Heart left ventricle (tissue), 16 donors: ENCODE measurements around the gene SORL1. TPM values are rescaled to one million over a fixed set of nuclear protein-coding genes. Genes with fewer than 3 reads are reported as not detected.

Experiments used
- ATAC-seq, 4 donors: fragments of 200-7000 bp; cut with Tn5 transposase; one replicate each; pipeline ENCODE4 v1.9.1; 2020 to 2022; ENCODE audit warnings: moderate library complexity in 4 of 4, mild to moderate bottlenecking in 3 of 4, moderate number of reproducible peaks in 1 of 4
- DNase-seq, 5 donors: peaks; one replicate each; pipeline ENCODE4 v3.0.0-alpha.2; 2020
- H3K27ac ChIP-seq, 12 donors: fragments of 200-600 bp; sonication (generic) in 4 of 12; one replicate each; pipeline versions ENCODE4 v1.5.0 to v1.8.0; 2016 to 2022; ENCODE audit warnings: mild to moderate bottlenecking in 2 of 12
- H3K27me3 ChIP-seq, 9 donors: fragments of 200-600 bp; sonication (generic) in 2 of 9; one replicate each; pipeline versions ENCODE4 v1.5.1 to v1.8.0; 2016 to 2022; ENCODE audit warnings: mild to moderate bottlenecking in 3 of 9
- H3K36me3 ChIP-seq, 9 donors: fragments of 200-600 bp; sonication (generic) in 2 of 9; one replicate each; pipeline versions ENCODE4 v1.5.0 to v1.8.0; 2018 to 2022; ENCODE audit warnings: mild to moderate bottlenecking in 2 of 9
- H3K4me1 ChIP-seq, 12 donors: fragments of 200-600 bp; sonication (generic) in 4 of 12; one replicate each; pipeline versions ENCODE4 v1.5.0 to v1.8.0; 2016 to 2022; ENCODE audit warnings: mild to moderate bottlenecking in 3 of 12
- H3K4me3 ChIP-seq, 12 donors: fragments of 200-600 bp; sonication (generic) in 4 of 12; one replicate each; pipeline versions ENCODE4 v1.5.0 to v1.8.0; 2017 to 2022; ENCODE audit warnings: mild to moderate bottlenecking in 9 of 12, moderate library complexity in 4 of 12
- H3K9me3 ChIP-seq, 12 donors: fragments of 200-600 bp; sonication (generic) in 4 of 12; one replicate each; pipeline versions ENCODE4 v1.5.0 to v1.8.0; 2016 to 2022; ENCODE audit warnings: mild to moderate bottlenecking in 1 of 12
- POLR2A ChIP-seq, 2 donors: fragments of 450-650 bp; IDR thresholded peaks; one replicate each; pipeline ENCODE4 v1.6.1; 2017; ENCODE audit warnings: antibody characterized with exemption in 2 of 2, mild to moderate bottlenecking in 2 of 2, moderate library complexity in 2 of 2
- WGBS, 4 donors: extraction: QIAGEN DNeasy Blood & Tissue Kit in 2 of 4; methylation state at CpG; one replicate each; pipeline versions ENCODE4 v1.1.5 to v1.1.7; 2013 to 2018; 5-methylcytosine and 5-hydroxymethylcytosine counted together
- intact Hi-C, 10 donors: fragments of 100-400 bp; cut with DNase I; formaldehyde crosslinking; loops; one replicate each; pipeline versions ENCODE4 v1.11.1 to v1.14.2; 2022
- polyA plus RNA-seq, 2 donors: library from polyadenylated mRNA; stranded (reverse); fragments of 200-250 nt; gene quantifications; one replicate each; pipeline ENCODE4 v1.2.3, GENCODE V29; 2013
- total RNA-seq, 9 donors: library from RNA; depleted of rRNA in 2 of 9; stranded (reverse); fragments of >200 nt in 2 of 9; fragmentation: NEBNext Ultra II Directional in 3 of 9; extraction: Animal tissue kit (Norgen Biotek cat#: 25700) in 3 of 9; gene quantifications; one replicate each; pipeline versions ENCODE4 v1.1.0 to v1.2.4, GENCODE V29; 2016 to 2023
- TF ChIP-seq, protein P1 (sequence below), 12 donors: fragments of 200-600 bp; sonication (generic) in 4 of 12; IDR thresholded peaks; one replicate each; pipeline versions ENCODE4 v1.5.0 to v1.8.0; 2018 to 2022; ENCODE audit warnings: antibody characterized with exemption in 12 of 12, mild to moderate bottlenecking in 5 of 12
- donor health status: ischemic (EF 13 %, LVEDD 7.1; RV severe dilation, severe dysfunction).
- donor health status: healthy with polysubstance abuse.
- donor health status: DM: no; HTN: yes; CAD: no.
- donor health status: DM: no; HTN: no; CAD: no.
- donor health status: ischemic (EF 25% LVEDD 6.9; RV normal size, moderate dysfunction).
- donor health status: ischemic (EF 25% LVEDD 5.7; RV mildly dilated, moderate dysfunction).
- donor health status: healthy.
- donor health status: DM: yes; HTN: yes; CAD: no.
- donor health status: ischemic (EF 35%, LVEDD 5.7; RV mildly dilated, moderate dysfunction).
- donor health status: nonischemic (EF 11% LVEDD 7.7; RV severe dilation, severe dysfunction).
- donor health status: DM: yes; HTN: yes; CAD: no.
- donor health status: PGD.
- donor health status: ischemic (EF 29% LVEDD 5.4; RV normal size, mild dysfunction).
- donor health status: nonischemic (EF 23%, LVEDD 6.1; RV moderate dilation, normal function).

Gene SORL1
- total and polyA plus RNA-seq, 11 donors, result 0.72 to 20.5 (median 5.2) TPM

DNA sequence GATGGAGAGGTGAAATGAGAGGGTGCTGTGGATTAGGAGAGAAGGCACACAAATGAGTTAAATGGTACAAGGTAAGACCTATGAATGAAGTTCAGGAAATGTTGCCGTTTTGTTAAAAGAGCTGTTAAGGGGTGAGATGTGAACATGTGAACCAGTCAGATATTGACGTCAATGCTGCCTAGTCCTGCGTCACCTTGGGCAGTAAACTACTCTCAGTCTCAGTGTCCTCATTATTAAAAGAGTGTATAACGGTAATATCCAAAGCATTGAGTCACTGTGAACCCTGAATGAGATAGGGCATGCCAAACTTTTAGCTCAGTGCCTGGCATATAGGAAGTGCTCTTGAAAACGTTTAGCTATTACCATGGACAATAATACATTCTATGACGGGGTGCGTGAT is 33.1 kb downstream of the SORL1 start:
- no peak for ATAC-seq
- intact Hi-C loops, result no loop called here
- H3K27ac ChIP-seq, result no peak overlapping the region

DNA sequence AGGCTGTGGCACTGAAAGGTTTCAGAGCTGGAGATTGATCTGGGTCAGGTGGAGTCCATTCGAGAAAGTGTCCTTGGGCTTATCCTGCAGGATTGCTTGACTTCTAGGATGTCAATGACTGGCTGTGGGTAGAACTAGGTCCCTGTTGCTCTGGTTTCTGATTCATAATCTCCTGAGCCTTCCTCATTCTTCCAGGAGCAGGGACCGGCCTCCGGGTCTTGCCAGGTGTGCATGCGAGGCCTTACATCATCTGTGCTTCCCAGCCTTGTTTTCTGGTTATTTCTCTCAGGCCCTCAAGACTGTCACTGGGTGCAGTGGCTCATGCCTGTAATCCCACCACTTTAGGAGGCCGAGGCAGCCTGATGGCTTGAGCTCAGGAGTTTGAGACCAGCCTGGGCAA is 33.9 kb downstream of the SORL1 start:
- WGBS, 4 donors, result 86 to 95% (median 93%) methylated on average over 5 of the region's 5 CpGs
- peaks cover 0 to 27% (median 0%) of the 10 kb centered on the region in 12 donors for H3K4me1 ChIP-seq
- no peaks in the 10 kb centered on the region for H3K27me3 ChIP-seq
- H3K36me3 ChIP-seq, result peaks cover 0 to 19% (median 0%) of the 10 kb centered on the region in 9 donors
- H3K4me3 ChIP-seq, result no peak overlapping the region
- intact Hi-C loops, result no loop called here
- ATAC-seq (no peak), DNase-seq (no peak)
- H3K9me3 ChIP-seq, result no peaks in the 10 kb centered on the region
- no peak for TF ChIP-seq POLR2A (IDR thresholded peaks at IDR 0.05)
- TF ChIP-seq, protein P1, sequence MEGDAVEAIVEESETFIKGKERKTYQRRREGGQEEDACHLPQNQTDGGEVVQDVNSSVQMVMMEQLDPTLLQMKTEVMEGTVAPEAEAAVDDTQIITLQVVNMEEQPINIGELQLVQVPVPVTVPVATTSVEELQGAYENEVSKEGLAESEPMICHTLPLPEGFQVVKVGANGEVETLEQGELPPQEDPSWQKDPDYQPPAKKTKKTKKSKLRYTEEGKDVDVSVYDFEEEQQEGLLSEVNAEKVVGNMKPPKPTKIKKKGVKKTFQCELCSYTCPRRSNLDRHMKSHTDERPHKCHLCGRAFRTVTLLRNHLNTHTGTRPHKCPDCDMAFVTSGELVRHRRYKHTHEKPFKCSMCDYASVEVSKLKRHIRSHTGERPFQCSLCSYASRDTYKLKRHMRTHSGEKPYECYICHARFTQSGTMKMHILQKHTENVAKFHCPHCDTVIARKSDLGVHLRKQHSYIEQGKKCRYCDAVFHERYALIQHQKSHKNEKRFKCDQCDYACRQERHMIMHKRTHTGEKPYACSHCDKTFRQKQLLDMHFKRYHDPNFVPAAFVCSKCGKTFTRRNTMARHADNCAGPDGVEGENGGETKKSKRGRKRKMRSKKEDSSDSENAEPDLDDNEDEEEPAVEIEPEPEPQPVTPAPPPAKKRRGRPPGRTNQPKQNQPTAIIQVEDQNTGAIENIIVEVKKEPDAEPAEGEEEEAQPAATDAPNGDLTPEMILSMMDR (IDR thresholded peaks at IDR 0.05), result no peak
- no peak overlapping the region for H3K27ac ChIP-seq

More for the DNA sequence above, 33.1 kb downstream of the SORL1 start:
- Histone ChIP-seq H3K27me3 (no peaks in the 10 kb centered on the region), H3K9me3 (no peaks in the 10 kb centered on the region), H3K36me3 (peaks cover 0 to 16% (median 0%) of the 10 kb centered on the region in 9 donors), H3K4me1 (peaks cover 0 to 27% (median 0%) of the 10 kb centered on the region in 12 donors), H3K4me3 (no peak overlapping the region)
- TF ChIP-seq POLR2A (IDR thresholded peaks at IDR 0.05), result no peak
- TF ChIP-seq, protein P1 (IDR thresholded peaks at IDR 0.05), result no peak
- no peak for DNase-seq
- 84 to 89% (median 86%) methylated on average over 7 of the region's 7 CpGs for WGBS, 4 donors

DNA sequence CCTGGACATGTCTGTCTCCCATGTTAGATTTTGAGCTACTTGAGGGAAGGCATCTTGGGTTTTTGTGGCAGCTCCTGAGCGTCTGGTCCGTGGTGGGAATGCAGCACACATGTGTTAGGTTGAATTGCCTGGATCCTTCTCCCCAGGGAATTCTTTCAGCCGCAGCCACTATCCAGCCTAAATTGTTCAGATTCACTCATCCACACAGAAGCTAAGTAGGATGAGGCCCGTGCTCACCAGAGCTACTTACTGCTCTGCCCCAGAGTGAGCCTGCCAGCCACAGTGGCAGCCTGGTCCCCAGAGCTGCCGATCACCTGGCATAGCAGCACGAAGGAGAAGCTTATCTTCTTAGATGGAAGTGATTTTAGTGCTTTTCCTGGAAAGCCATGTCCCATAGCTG is 35.1 kb downstream of the SORL1 start:
- intact Hi-C loops, result no loop called here
- WGBS, 4 donors, result 70 to 75% (median 75%) methylated on average over 5 to 6 of the region's 6 CpGs
- Histone ChIP-seq H3K4me3 (no peak overlapping the region), H3K4me1 (peaks cover 0 to 22% (median 0%) of the 10 kb centered on the region in 12 donors), H3K27ac (no peak overlapping the region), H3K36me3 (peaks cover 0 to 21% (median 0%) of the 10 kb centered on the region in 9 donors), H3K9me3 (no peaks in the 10 kb centered on the region), H3K27me3 (no peaks in the 10 kb centered on the region)
- ATAC-seq (no peak), DNase-seq (no peak)
- no peak for TF ChIP-seq POLR2A (IDR thresholded peaks at IDR 0.05)
- TF ChIP-seq, protein P1 (IDR thresholded peaks at IDR 0.05), result no peak

DNA sequence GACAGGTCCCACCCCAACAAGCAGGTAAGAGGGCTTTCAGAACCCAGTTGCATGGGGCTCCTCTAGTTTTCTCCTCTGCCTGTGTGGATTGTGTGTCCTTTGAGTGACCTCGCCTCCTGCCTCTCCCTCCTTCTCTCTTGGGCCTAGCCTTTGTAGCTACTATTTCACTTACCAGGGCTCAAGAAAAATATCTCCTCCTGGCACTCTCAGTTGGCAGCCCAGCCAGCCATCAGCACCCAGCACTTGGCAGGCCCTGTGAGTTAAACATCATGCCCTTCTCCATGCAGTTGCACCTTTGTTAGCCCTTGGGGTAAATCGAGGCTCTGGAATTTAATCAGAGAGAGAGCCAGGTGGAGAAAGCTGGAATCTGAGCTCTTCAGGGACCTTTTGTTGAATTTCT is 36.1 kb downstream of the SORL1 start:
- Histone ChIP-seq H3K27me3 (no peaks in the 10 kb centered on the region), H3K9me3 (no peaks in the 10 kb centered on the region), H3K36me3 (peaks cover 0 to 21% (median 0%) of the 10 kb centered on the region in 9 donors), H3K4me3 (no peak overlapping the region), H3K27ac (no peak overlapping the region), H3K4me1 (peaks cover 0 to 13% (median 0%) of the 10 kb centered on the region in 12 donors)
- TF ChIP-seq, protein P1 (IDR thresholded peaks at IDR 0.05), result no peak
- TF ChIP-seq POLR2A (IDR thresholded peaks at IDR 0.05), result no peak
- intact Hi-C loops, result no loop called here
- ATAC-seq, result peak in 2 of 4 donors; percentile 42 to 68
- WGBS, 4 donors, result 59 to 73% (median 63%) methylated on average over 2 of the region's 2 CpGs
- peak in 1 of 5 donors; percentile 42 for DNase-seq
